DMS153 (cell line): ENCODE data around the gene LTBR.

Source experiments
- DNase-seq: peaks from one replicate; lab custom pipeline; 2025; lab: John Stamatoyannopoulos, UW

The LTBR gene

DNA sequence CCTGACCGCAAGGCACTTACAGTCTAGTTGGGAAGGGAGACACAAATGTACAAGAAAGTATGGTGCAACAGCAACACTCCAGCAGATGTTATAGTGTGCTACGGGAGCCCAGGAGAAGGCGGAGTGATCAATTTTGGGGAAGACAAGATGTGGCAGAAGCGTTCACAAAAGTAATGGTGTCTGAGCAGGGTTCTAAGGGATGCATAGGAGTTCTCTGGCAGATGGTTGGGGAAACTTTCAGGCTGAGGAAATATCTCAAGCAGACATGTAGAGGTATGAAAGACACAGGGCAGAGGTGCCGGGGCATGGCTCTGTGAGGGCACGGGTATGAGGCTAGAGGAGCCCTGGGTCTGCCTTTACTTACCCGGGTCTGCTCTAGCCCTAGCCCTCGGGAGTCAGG lies 37.0 kb upstream of the LTBR start:
- DNase-seq = no peak

- no peak for DNase-seq
These were observed 36.3 kb upstream of the LTBR start for GRCh38 chr12:6347367-6348338.

- DNase-seq = no peak
These were observed 32.3 kb upstream of the LTBR start for GRCh38 chr12:6351622-6352021.

DNA sequence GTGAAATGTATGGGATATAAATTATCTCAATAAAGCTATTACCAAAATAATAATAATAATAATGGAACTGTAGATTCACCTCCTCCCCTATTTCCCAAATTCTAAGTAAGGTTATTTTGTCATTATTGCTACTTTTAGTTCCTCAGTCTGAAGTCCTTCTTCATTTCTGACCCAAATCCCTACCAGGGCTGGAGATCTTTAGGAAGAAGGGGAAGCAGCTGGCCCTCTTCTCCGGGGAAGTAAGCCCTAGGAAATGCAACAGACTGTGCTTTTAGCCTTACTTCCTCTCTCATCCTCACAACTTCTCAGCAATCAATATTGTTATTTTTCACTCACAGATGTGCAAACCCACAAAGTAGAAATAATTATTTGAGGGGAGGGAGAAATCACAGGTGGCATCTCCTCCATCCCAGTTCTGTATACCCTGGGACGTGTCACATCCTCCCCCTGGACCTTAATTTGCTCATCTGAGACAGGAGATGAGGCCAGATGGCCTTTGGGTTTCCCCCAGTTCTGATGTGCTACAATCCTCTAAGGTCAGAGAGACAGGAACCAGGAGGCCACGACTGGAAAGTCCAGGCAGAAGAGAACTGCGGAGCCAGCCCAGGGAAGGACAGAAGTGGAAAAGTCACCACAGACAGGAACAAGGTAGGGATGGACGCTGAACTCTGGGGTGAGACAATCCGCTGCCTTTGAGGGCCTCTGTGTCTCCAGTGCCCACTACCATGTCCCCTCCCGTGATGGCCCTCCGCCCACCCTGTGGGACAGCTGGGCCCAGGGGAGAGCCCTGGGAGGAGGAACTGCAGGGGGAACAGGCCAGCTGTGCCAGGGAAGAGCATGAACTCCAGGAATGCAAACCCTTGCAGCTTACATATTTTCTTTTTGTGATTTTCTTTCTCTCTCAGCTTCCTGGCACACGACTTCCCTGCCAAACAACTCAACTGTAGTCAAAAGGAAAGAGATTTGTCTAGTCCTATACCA lies 31.5 kb upstream of the LTBR start:
- no peak for DNase-seq

DNA sequence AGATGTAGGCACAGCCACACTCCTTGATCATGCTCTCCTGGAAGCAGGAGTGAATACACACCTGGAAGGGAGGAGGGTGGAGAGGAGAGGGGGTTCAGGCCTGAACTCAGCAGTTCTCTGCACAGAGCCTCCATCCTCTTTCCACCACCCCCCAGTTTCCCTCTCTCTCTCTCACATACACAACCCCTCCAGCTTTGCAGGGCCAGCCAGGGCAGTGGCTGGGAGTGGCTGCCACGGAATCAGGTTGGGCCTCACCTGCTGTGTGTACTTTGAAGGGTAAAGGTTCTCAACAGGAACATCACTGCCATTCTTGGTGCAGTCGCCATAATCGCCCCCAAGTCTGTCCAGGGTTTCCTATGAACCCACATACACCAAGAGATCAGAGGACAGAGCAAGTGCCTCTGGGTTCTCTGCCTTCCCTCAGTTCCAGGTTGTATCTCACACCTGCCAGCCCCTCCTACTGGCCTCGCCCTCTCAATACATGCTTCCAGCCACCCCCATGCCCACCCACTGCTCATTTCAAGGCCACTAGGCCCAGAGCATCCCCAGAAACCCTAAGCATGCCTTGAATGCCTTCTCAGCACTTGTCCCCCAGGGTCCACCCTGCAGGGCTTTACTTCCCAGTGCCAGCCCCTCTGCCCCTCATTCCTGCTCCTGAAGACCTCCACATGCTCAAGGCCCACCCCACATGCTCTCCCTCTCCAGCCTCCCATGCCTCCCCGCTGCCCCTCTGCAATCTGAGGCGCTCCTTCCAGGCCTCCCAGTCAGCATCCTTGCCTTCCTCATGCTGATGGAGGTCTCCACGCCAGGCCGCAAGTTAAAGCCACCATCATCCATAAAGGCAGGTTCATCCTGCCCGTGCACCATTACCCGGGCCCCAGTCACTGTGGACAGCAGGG lies 29.2 kb upstream of the LTBR start:
- DNase-seq = no peak

- DNase-seq = no peak
These were observed 28.2 kb upstream of the LTBR start for GRCh38 chr12:6355491-6356373.

GRCh38 chr12:6356374-6356820 lies 27.6 kb upstream of the LTBR start:
- DNase-seq = no peak

- DNase-seq = no peak
These were observed 25.1 kb upstream of the LTBR start for GRCh38 chr12:6358881-6359280.

DNA sequence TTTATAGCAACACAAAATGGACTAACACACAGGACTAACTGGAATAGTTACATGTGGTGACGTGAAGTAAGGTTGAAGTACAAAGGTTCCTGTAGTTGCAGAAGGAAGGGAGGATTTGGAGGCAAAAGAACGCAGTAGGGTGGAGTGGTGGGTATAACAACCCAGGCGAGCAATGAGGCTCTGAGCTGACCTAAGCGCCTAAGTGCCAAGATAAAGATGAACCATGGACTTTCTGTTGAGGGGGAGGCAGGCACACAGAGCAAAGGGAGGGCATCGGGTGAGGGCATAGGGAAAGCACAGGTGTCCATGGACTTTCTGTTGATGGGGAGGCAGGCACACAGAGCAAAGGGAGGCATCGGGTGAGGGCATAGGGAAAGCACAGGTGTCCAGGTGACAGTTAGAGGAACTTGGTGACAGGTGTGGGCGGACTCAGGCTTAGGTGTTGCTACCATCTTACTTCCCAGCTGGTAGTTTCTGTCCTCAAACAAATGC lies 23.8 kb upstream of the LTBR start:
- DNase-seq = no peak

DNA sequence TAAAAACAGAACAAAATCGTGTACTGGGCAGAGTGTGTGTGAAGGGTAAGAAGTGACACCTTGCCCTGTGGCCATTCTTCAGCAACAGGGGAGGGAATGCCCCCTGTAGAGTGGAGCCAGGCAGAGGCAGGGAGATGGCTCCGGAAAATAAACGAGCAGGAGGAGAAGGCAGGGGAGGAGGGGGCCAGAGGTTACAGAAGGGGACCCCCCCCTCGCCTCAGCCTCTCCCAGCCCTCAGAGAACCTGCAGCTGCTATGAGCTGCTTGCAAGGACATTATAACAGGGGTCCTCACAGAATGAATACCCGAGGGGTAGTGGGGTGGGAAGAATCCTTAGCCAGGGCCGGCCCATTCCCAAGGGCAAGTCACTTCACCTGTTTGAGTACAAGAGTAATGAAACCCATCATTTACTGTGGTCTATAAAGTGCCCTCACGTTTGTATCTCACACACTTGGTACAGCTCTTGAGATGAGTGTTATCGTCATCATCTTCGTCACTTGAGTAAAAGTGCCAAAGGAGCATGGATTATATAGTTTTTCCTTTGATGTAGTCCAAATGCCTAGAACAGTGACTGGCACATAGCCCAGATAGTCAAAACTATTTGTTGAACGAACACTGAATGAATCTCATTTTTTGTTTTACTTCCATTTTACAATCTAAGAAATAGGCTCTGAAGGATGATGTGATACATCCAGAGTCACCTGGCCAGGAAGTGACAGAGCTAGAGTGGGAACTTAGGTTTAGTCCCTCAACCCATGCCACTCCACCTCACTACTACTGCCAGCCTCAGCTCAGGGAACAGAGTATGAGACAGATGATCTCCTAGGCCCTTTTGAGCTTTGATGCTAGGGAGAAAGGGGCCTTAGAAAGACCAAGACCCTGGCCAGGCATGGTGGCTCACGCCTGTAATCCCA lies 23.1 kb upstream of the LTBR start:
- DNase-seq = no peak

DNA sequence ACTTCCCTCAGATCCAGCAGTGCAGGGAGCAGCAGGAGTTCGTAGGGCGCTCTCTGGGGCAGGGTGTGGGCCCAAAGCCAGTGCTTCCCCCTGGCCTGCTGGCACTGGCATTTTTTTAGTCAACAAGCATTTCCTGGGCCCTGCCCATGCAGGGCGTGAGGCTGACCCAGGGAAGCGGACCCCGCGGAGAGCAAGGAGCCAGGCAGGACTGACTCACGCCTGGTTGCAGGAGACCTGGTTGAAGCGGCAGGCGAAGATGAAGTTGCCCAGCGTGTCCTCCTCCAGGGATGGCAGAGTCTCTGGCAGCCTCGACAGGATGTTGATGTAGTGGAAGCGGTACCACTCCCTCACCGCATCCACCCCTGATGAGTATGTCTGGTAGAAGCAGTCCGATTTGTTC lies 22.1 kb upstream of the LTBR start:
- DNase-seq = no peak

DNA sequence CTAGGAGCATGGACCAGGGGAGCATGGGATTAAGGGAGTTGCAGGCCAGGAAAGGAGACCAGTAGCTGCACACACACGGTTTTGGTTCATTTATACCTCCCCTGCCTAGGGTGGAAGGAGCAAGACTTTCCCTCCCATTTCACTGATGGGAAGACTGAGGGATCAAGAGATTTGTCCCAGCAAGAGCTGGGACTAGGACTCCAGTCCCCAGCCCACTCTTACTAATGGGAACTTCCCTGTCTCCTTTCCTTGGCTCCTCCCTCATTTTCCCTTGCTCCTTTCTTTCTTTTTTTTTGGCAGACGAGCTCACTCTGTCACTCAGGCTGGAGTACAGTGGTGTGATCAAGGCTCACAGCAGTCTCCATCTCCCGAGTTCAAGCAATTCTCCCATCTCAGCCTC lies 21.6 kb upstream of the LTBR start:
- DNase-seq = no peak

GRCh38 chr12:6363010-6363329 lies 21.0 kb upstream of the LTBR start:
- DNase-seq = no peak

DNA sequence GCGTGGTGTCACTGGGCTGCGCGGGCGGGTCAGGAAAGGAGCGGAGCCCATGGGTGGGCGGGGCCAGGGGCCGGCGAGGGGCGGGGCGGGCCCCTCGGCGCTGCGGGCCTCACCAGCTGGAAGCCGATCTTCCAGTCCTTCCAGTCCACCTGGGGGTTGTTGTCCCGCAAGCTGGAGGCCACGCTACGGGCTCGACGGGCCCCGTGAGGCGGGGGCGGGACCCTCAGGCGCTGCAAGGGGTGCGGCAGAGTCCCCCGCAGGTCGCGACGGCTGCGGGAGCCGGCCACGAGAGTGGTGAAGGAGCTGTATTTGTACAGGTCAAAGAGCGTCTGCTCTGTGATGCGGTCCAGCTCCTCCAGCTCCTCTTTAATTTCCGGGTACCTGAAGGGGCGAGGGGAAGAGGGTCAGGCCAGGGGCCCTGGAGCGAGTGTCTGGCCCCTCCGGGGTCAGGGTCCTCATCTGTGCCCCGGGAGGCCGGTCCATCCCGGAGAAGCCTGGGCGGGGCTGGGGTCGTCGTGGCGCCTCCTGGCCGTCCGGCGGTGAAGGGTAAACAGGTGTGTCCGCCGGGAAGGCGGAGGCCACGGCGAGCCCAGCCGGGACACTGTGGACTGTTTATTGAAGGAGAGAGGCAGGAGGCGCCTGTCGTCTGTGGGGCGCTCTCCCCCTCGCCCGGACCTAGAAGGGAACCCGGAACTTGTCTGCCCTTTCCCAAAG lies 20.5 kb upstream of the LTBR start:
- peak; percentile 46 for DNase-seq

GRCh38 chr12:6364044-6364374 lies 20.0 kb upstream of the LTBR start:
- no peak for DNase-seq

DNA sequence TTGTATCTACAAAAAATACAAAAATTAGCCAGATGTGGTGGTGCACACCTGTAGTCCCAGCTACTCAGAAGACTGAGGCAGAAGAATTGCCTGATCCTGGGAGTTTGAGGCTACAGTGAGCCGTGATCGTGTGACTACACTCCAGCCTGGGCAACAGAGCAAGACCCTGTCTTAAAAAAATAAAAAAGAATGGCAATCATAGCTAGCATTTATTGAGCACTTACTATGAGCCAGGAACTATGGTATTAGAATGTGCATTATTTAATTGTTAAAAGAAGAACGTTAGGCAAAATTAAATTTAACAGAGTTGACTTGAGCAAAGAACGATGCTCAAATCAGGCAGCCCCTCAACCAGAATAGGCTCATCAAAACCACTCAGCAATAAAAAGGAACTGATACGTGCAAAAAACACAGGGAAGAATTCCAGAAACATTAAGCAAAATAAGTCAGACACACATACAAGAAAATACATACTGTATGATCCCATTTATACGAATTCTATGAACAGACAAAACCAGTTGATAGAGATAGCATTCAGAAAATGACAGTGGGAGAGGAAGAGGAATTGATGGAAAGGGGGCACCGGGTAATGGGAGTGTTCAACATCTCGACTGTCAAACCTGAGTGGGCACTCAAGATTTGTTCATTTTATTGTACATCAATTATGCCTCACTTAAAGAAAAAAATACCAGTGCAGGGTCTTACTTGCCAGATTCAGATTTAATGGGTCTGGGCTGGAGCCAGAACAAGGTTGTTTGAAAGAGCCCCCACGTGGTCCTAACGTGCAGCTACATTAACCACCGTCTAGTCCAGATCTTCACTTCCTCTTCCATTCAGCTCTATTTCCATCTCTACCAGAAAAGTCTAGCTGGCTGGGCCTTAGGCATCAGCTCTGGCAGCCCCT lies 16.6 kb upstream of the LTBR start:
- no peak for DNase-seq

- no peak for DNase-seq
These were observed 15.7 kb upstream of the LTBR start for GRCh38 chr12:6367969-6368892.
